Measurements from ENCODE around the gene NEIL1. TPM values are rescaled to one million over a fixed set of nuclear protein-coding genes. Genes with fewer than 3 reads are reported as not detected.

NEIL1 gene
- total RNA-seq, 4 donors from 2014 or later, result 21.4 to 53.5 (median 26.3) TPM

- TF ChIP-seq, protein P1, sequence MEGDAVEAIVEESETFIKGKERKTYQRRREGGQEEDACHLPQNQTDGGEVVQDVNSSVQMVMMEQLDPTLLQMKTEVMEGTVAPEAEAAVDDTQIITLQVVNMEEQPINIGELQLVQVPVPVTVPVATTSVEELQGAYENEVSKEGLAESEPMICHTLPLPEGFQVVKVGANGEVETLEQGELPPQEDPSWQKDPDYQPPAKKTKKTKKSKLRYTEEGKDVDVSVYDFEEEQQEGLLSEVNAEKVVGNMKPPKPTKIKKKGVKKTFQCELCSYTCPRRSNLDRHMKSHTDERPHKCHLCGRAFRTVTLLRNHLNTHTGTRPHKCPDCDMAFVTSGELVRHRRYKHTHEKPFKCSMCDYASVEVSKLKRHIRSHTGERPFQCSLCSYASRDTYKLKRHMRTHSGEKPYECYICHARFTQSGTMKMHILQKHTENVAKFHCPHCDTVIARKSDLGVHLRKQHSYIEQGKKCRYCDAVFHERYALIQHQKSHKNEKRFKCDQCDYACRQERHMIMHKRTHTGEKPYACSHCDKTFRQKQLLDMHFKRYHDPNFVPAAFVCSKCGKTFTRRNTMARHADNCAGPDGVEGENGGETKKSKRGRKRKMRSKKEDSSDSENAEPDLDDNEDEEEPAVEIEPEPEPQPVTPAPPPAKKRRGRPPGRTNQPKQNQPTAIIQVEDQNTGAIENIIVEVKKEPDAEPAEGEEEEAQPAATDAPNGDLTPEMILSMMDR (IDR thresholded peaks at IDR 0.05; ENCODE audit: low read depth), result no peak
These were observed 20.2 kb downstream of the NEIL1 start for GRCh38 chr15:75367006-75367405.

- TF ChIP-seq, protein P1 (IDR thresholded peaks at IDR 0.05; ENCODE audit: low read depth), result no peak
These were observed 20.6 kb downstream of the NEIL1 start for GRCh38 chr15:75367406-75367912.

DNA sequence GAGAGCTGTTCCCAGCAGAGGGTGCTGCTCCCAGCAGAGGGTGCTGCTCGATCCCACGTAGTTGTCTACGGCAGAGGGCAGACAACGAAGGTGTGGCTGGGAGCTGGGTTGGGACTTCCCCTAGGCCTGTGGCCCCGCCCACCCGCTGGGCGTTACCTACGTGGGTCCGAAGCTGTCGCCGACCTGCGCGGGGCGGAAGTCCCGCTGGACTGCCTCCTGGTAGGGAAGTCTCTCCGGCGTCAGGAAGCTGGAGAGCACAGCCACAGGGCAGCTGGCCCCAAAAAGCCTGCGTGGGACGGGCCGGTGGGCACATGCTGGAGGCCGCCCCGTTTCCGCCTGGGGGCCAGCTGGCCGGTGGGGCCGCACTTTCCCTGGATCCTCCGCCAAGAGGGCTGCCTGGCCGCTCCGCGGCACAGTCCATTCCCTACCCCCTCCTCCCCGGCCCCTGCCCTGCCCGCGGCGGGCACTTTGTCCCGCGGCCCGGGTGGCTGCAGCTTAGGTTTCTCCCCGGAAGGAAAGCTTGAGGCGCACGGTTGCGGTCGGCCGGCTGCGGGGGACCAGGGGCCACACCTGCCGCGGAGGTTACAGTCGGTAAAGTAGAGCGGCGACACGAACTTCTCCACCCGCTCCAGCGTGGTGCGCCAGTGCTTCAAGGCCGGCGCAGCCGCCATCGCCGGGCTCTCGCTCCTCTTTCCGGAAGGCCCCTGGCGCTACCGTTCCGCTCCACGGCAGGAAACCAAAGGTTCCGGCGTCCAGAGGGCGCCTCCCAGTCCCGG is 21.3 kb downstream of the NEIL1 start, which contains the start of gene MAN2C1:
Gene MAN2C1 (minus strand): TSS at position 695 of the 776 bp plus-strand sequence. CDS start 24 bp downstream, at position 671.
- TF ChIP-seq, protein P1 (IDR thresholded peaks at IDR 0.05; ENCODE audit: low read depth), result no peak

DNA sequence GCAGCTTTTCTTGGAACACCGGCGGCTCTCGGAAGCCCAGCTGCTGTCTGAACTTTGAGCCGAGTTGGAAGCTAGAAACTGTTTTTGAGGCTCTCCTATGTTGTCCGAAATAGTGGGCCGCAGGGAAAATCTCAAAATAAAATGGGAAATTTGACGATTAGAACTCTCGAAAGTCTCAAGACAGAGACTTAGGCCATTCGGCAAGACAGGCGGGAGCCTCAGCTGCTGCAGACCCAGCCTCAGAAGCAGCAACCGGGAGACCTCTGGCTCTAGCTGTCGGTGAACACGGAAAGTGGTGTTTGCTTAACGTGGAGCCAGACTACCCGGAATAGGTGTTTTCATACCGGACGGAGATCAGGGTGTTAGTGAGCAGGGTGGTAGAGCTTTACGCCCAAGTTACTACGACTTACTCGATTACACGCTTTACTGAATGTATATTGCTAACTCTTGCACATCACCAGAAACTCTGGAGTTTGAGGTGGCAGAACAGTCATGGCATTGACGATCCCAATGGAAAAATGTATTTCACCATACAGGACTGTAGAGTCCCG is 21.9 kb downstream of the NEIL1 start:
- TF ChIP-seq, protein P1 (IDR thresholded peaks at IDR 0.05; ENCODE audit: low read depth), result no peak

GRCh38 chr15:75369897-75370581 is 23.2 kb downstream of the NEIL1 start:
- TF ChIP-seq, protein P1 (IDR thresholded peaks at IDR 0.05; ENCODE audit: low read depth), result no peak

- TF ChIP-seq, protein P1 (IDR thresholded peaks at IDR 0.05; ENCODE audit: low read depth), result no peak
These were observed 24.6 kb downstream of the NEIL1 start for GRCh38 chr15:75371486-75371885.

Data from subcutaneous adipose tissue (tissue), 4 donors.